GM23338 (cell line): ENCODE data around the gene RNH1. TPM values are rescaled to one million over a fixed set of nuclear protein-coding genes. Genes with fewer than 3 reads are reported as not detected.

Source experiments
- ATAC-seq: fragments of 200-7000 bp; cut with Tn5 transposase; 3 replicates; pipeline ENCODE4 v1.9.1; 2020
- DNase-seq: peaks from one replicate; pipeline ENCODE4 v3.0.0-alpha.2; 2015; ENCODE audit warnings: low spot score
- H2AFZ ChIP-seq: fragments of 200-600 bp; sonication (generic); 2 replicates; pipeline ENCODE4 v1.8.0; 2016; ENCODE audit warnings: antibody characterized with exemption, mild to moderate bottlenecking, moderate library complexity
- H3F3A ChIP-seq: fragments of 200-600 bp; sonication (generic); replicated peaks from 2 replicates; pipeline ENCODE4 v1.8.0; 2017; ENCODE audit warnings: antibody characterized with exemption, mixed run types, low read depth
- H3K27ac ChIP-seq: fragments of 200-600 bp; sonication (generic); 2 replicates; pipeline ENCODE4 v1.6.1; 2016; ENCODE audit warnings: low read depth
- H3K27me3 ChIP-seq: fragments of 200-600 bp; sonication (generic); 2 replicates; pipeline ENCODE4 v1.8.0; 2016; ENCODE audit warnings: mild to moderate bottlenecking, mixed run types, moderate library complexity; ENCODE audit not compliant: insufficient read depth
- H3K36me3 ChIP-seq: fragments of 200-600 bp; sonication (generic); 2 replicates; pipeline ENCODE4 v1.8.0; 2016; ENCODE audit warnings: mild to moderate bottlenecking; ENCODE audit not compliant: insufficient read depth
- H3K4me1 ChIP-seq: fragments of 200-600 bp; sonication (generic); 2 replicates; pipeline ENCODE4 v1.8.0; 2016; ENCODE audit warnings: mild to moderate bottlenecking, moderate library complexity; ENCODE audit not compliant: insufficient read depth
- H3K4me2 ChIP-seq: fragments of 200-600 bp; sonication (generic); 2 replicates; pipeline ENCODE4 v1.7.1; 2017; ENCODE audit warnings: mixed run types
- H3K4me3 ChIP-seq: fragments of 200-600 bp; sonication (generic); 2 replicates; pipeline ENCODE4 v1.6.1; 2016; ENCODE audit warnings: mixed run types
- H3K79me2 ChIP-seq: fragments of 200-600 bp; sonication (generic); replicated peaks from 2 replicates; pipeline ENCODE4 v1.8.0; 2017; ENCODE audit warnings: mild to moderate bottlenecking; ENCODE audit not compliant: insufficient read depth
- H3K9me2 ChIP-seq: fragments of 200-600 bp; sonication (generic); 2 replicates; pipeline ENCODE4 v1.8.0; 2017; ENCODE audit not compliant: insufficient read depth
- H4K20me1 ChIP-seq: fragments of 200-600 bp; sonication (generic); replicated peaks from 2 replicates; pipeline ENCODE4 v1.8.0; 2017; ENCODE audit warnings: mild to moderate bottlenecking; ENCODE audit not compliant: insufficient read depth
- H3K27ac Mint-ChIP-seq: 2 replicates; pipeline ENCODE4 v1.8.0; 2020; ENCODE audit warnings: inconsistent platforms, mild to moderate bottlenecking, moderate library complexity, mixed read lengths
- H3K27me3 Mint-ChIP-seq: 3 replicates; pipeline ENCODE4 v1.8.0; 2022; ENCODE audit warnings: low read depth, mild to moderate bottlenecking, moderate library complexity, mixed read lengths, inconsistent platforms; ENCODE audit not compliant: insufficient read depth, poor library complexity
- H3K36me3 Mint-ChIP-seq: 3 replicates; pipeline ENCODE4 v1.8.0; 2021; ENCODE audit warnings: low read depth, mild to moderate bottlenecking, inconsistent platforms, moderate library complexity, mixed read lengths
- H3K4me1 Mint-ChIP-seq: 3 replicates; pipeline ENCODE4 v1.8.0; 2020; ENCODE audit warnings: mild to moderate bottlenecking, inconsistent platforms, mixed read lengths
- H3K4me3 Mint-ChIP-seq: 3 replicates; pipeline ENCODE4 v1.8.0; 2021; ENCODE audit warnings: moderate library complexity, mild to moderate bottlenecking, inconsistent platforms, mixed read lengths
- H3K9me3 Mint-ChIP-seq: 3 replicates; pipeline ENCODE4 v1.8.0; 2020; ENCODE audit warnings: moderate library complexity, mild to moderate bottlenecking, inconsistent platforms, mixed read lengths
- CREB1 ChIP-seq: fragments of 250-450 bp; sonication (Bioruptor Pico); IDR thresholded peaks from 2 replicates; pipeline ENCODE4 v1.5.0; 2020; ENCODE audit warnings: low read depth, mild to moderate bottlenecking, moderate library complexity
- CTCF ChIP-seq, 2 experiments: fragments of 200-600 bp in 1 of 2; sonication (generic) in 1 of 2; conservative IDR thresholded peaks; 2 replicates each; pipeline versions ENCODE4 v1.5.1 to v1.6.1; 2016 to 2017; ENCODE audit warnings: antibody characterized with exemption in 2 of 2, low read depth in 2 of 2, mild to moderate bottlenecking in 2 of 2, moderate library complexity in 1 of 2
- ETS1 ChIP-seq: IDR thresholded peaks from 2 replicates; pipeline ENCODE4 v1.6.1; 2016; ENCODE audit warnings: antibody characterized with exemption
- EZH2 ChIP-seq: fragments of 200-600 bp; sonication (generic); IDR thresholded peaks from one replicate; pipeline ENCODE4 v1.8.0; 2017; ENCODE audit warnings: antibody characterized with exemption, mild to moderate bottlenecking, low read depth; ENCODE audit not compliant: unreplicated experiment
- EZH2phosphoT487 ChIP-seq: fragments of 200-600 bp; sonication (generic); IDR thresholded peaks from one replicate; pipeline ENCODE4 v1.8.1; 2018; ENCODE audit warnings: antibody characterized with exemption; ENCODE audit not compliant: unreplicated experiment
- JUNB ChIP-seq: IDR thresholded peaks from one replicate; pipeline ENCODE4 v1.6.1; 2016; ENCODE audit warnings: antibody characterized with exemption; ENCODE audit not compliant: unreplicated experiment
- NANOG ChIP-seq: IDR thresholded peaks from 2 replicates; pipeline ENCODE4 v1.6.1; 2016; ENCODE audit warnings: antibody characterized with exemption, borderline replicate concordance
- POLR2AphosphoS5 ChIP-seq: IDR thresholded peaks from 2 replicates; pipeline ENCODE4 v1.6.1; 2016; ENCODE audit warnings: antibody characterized with exemption, low read depth
- REST ChIP-seq: IDR thresholded peaks from one replicate; pipeline ENCODE4 v1.6.1; 2018; ENCODE audit warnings: antibody characterized with exemption; ENCODE audit not compliant: unreplicated experiment
- STAT1 ChIP-seq: IDR thresholded peaks from one replicate; pipeline ENCODE4 v1.6.1; 2016; ENCODE audit warnings: antibody characterized with exemption; ENCODE audit not compliant: unreplicated experiment
- ZNF114 ChIP-seq: fragments of 250-450 bp; sonication (Bioruptor Pico); IDR thresholded peaks from 2 replicates; pipeline ENCODE4 v1.5.0; 2020; ENCODE audit warnings: mild to moderate bottlenecking, moderate library complexity
- ZNF331 ChIP-seq: fragments of 250-450 bp; sonication (Bioruptor Pico); IDR thresholded peaks from 2 replicates; pipeline ENCODE4 v1.5.0; 2020; ENCODE audit warnings: low read depth, mild to moderate bottlenecking, moderate library complexity
- ZNF462 ChIP-seq: fragments of 250-450 bp; sonication (Bioruptor Pico); IDR thresholded peaks from 2 replicates; pipeline ENCODE4 v1.5.0; 2020; ENCODE audit warnings: mild to moderate bottlenecking, moderate library complexity
- polyA plus RNA-seq: library from polyadenylated mRNA; unstranded; fragments of >200 nt; fragmentation: Nextera tagmentation; extraction: Ambion mirVana; gene quantifications from 2 replicates; pipeline ENCODE4 v1.2.1, GENCODE V29; 2016
- total RNA-seq: library from RNA; depleted of rRNA; stranded (reverse); fragments of >200 nt; shearing (Covaris generic); gene quantifications from 2 replicates; pipeline ENCODE4 v1.2.3, GENCODE V29; 2014

The RNH1 gene
- total and polyA plus RNA-seq, 2 experiments from 2014 or later: 33.3 to 56.3 TPM

GRCh38 chr11:473415-473814 is 33.6 kb downstream of the RNH1 start:
- Mint-ChIP-seq H3K27me3 (peaks cover 7% of the 10 kb centered on the region), H3K27ac (no peak overlapping the region), H3K4me1 (peaks cover 17% of the 10 kb centered on the region), H3K36me3 (no peaks in the 10 kb centered on the region; the same call in 2 of the 3 replicates), H3K4me3 (no peak overlapping the region), H3K9me3 (no peaks in the 10 kb centered on the region)
- Histone ChIP-seq H3K9me2 (no peaks in the 10 kb centered on the region), H4K20me1 (no peaks in the 10 kb centered on the region; the same call in 1 of the 2 replicates), H3K79me2 (peaks cover 41% of the 10 kb centered on the region), H3K4me2 (no peak overlapping the region), H3K36me3 (no peaks in the 10 kb centered on the region), H3F3A (peaks cover 8% of the 10 kb centered on the region), H2AFZ (no peak overlapping the region), H3K4me1 (peaks cover 5% of the 10 kb centered on the region; the same call in 1 of the 2 replicates), H3K27me3 (no peaks in the 10 kb centered on the region), H3K27ac (no peak overlapping the region), H3K4me3 (no peak overlapping the region)
- no peak for DNase-seq
- no peak for ATAC-seq
- TF ChIP-seq NANOG: no peak
- TF ChIP-seq EZH2: no peak
- no peak for TF ChIP-seq ETS1
- no peak for TF ChIP-seq ZNF462 (CRISPR knock-in tag)
- no peak for TF ChIP-seq ZNF114 (CRISPR knock-in tag)
- no peak for TF ChIP-seq REST
- TF ChIP-seq CREB1: no peak
- no peak for TF ChIP-seq STAT1
- no peak for TF ChIP-seq JUNB
- TF ChIP-seq POLR2AphosphoS5: no peak
- no peak for TF ChIP-seq EZH2phosphoT487
- no peak for TF ChIP-seq ZNF331
- TF ChIP-seq CTCF (conservative IDR thresholded peaks at IDR 0.05; ENCODE audit: low read depth in 2 of 2): no peak
